Natural killer cell (primary cell): Measurements from ENCODE around the gene PKMYT1. TPM values are rescaled to one million over a fixed set of nuclear protein-coding genes. Genes with fewer than 3 reads are reported as not detected.
A peak's percentile ranks its signal among the peaks of the same experiment; 100 is the strongest.

Experiments
- ATAC-seq, 3 donors: fragments of 150-1000 bp in 2 of 3; fragments of 200-7000 bp in 1 of 3; cut with Tn5 transposase; 1 replicate in 1 of 3; 2 replicates in 2 of 3; pipeline ENCODE4 v1.10.0; 2021; ENCODE audit warnings: mild to moderate bottlenecking in 2 of 3, moderate library complexity in 2 of 3
- DNase-seq, 2 donors: peaks; one replicate each; pipeline versions ENCODE4 v3.0.0 to v3.0.0-alpha.2; 2013 to 2021; ENCODE audit warnings: mixed read lengths in 1 of 2
- H3K27ac ChIP-seq: one replicate; pipeline ENCODE4 v1.5.1; 2013; ENCODE audit warnings: mild to moderate bottlenecking, low read length
- H3K27me3 ChIP-seq: one replicate; pipeline ENCODE4 v1.6.1; 2013; ENCODE audit warnings: low read length; ENCODE audit not compliant: control insufficient read depth, insufficient read depth
- H3K36me3 ChIP-seq: one replicate; pipeline ENCODE4 v1.6.1; 2013; ENCODE audit warnings: low read length; ENCODE audit not compliant: control insufficient read depth, insufficient read depth
- H3K4me1 ChIP-seq: one replicate; pipeline ENCODE4 v1.6.1; 2013; ENCODE audit warnings: low read length; ENCODE audit not compliant: control insufficient read depth, insufficient read depth
- H3K4me3 ChIP-seq: one replicate; pipeline ENCODE4 v1.5.1; 2013; ENCODE audit warnings: low read length
- H3K9me3 ChIP-seq: one replicate; pipeline ENCODE4 v1.6.1; 2013; ENCODE audit warnings: low read length; ENCODE audit not compliant: control insufficient read depth, insufficient read depth
- H3K27ac Mint-ChIP-seq, 2 donors: one replicate each; pipeline ENCODE4 v1.8.0; 2022; ENCODE audit warnings: mild to moderate bottlenecking in 2 of 2, mixed read lengths in 2 of 2, moderate library complexity in 1 of 2
- H3K27me3 Mint-ChIP-seq, 2 donors: one replicate each; pipeline ENCODE4 v1.8.0; 2022; ENCODE audit warnings: low read depth in 2 of 2, mixed read lengths in 2 of 2
- H3K36me3 Mint-ChIP-seq: one replicate; pipeline ENCODE4 v1.8.0; 2022; ENCODE audit warnings: mixed read lengths
- H3K4me1 Mint-ChIP-seq, 2 donors: one replicate each; pipeline ENCODE4 v1.8.0; 2022; ENCODE audit warnings: mixed read lengths in 2 of 2
- H3K4me3 Mint-ChIP-seq: one replicate; pipeline ENCODE4 v1.8.0; 2022; ENCODE audit warnings: mild to moderate bottlenecking, moderate library complexity, mixed read lengths
- H3K9me3 Mint-ChIP-seq, 2 donors: one replicate each; pipeline ENCODE4 v1.8.0; 2022; ENCODE audit warnings: mixed read lengths in 2 of 2
- WGBS: methylation state at CpG from one replicate; pipeline ENCODE4 v1.1.7; 2013; ENCODE audit warnings: missing lambda C conversion rate; ENCODE audit not compliant: insufficient coverage; 5-methylcytosine and 5-hydroxymethylcytosine counted together
- intact Hi-C: fragments of 100-400 bp; cut with micrococcal nuclease; formaldehyde crosslinking; loops from one replicate; pipeline ENCODE4 v1.14.2; 2022
- total RNA-seq, 4 donors: library from RNA; stranded (reverse); fragments of 120-200 nt in 1 of 4; gene quantifications; one replicate each; pipeline versions ENCODE4 v1.2.3 to v1.2.4, GENCODE V29; 2013 to 2022
- TF ChIP-seq, protein P1 (sequence below): fragments of 200-600 bp; IDR thresholded peaks from one replicate; pipeline ENCODE4 v1.8.0; 2022; ENCODE audit warnings: antibody characterized with exemption

PKMYT1 gene
- total RNA-seq, 3 donors from 2014 or later (not counting 1 experiment from before 2014, with no cell fraction given) = 2.6 to 5.9 (median 3.5) TPM

DNA sequence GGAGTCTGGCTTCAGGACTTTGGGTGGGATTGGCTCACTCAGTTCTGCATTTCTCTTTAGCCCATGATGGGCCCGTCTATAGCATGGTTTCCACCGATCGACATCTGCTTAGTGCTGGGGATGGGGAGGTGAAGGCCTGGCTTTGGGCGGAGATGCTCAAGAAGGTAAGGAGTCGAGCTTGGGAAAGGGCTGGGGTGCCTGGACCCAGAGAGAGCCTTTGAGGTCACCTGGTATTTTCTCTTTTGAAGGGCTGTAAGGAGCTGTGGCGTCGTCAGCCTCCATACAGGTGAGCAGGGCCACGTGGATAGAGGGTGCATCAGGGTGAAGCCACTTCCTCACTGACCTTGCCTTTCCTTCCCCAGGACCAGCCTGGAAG is 45.7 kb upstream of the PKMYT1 start:
- Mint-ChIP-seq H3K27me3 (peaks cover 7 to 21% of the 10 kb centered on the region in 2 donors), H3K27ac (no peak overlapping the region), H3K36me3 (no peaks in the 10 kb centered on the region), H3K9me3 (no peaks in the 10 kb centered on the region), H3K4me1 (peaks cover 36 to 61% of the 10 kb centered on the region in 2 donors), H3K4me3 (no peak overlapping the region)
- Histone ChIP-seq H3K27ac (no peak overlapping the region), H3K4me3 (no peak overlapping the region), H3K36me3 (peaks cover 15% of the 10 kb centered on the region), H3K4me1 (peaks cover 62% of the 10 kb centered on the region), H3K9me3 (no peaks in the 10 kb centered on the region), H3K27me3 (peaks cover 22% of the 10 kb centered on the region)
- intact Hi-C loops = no loop called here
- DNase-seq (no peak), ATAC-seq (no peak)
- TF ChIP-seq, protein P1, sequence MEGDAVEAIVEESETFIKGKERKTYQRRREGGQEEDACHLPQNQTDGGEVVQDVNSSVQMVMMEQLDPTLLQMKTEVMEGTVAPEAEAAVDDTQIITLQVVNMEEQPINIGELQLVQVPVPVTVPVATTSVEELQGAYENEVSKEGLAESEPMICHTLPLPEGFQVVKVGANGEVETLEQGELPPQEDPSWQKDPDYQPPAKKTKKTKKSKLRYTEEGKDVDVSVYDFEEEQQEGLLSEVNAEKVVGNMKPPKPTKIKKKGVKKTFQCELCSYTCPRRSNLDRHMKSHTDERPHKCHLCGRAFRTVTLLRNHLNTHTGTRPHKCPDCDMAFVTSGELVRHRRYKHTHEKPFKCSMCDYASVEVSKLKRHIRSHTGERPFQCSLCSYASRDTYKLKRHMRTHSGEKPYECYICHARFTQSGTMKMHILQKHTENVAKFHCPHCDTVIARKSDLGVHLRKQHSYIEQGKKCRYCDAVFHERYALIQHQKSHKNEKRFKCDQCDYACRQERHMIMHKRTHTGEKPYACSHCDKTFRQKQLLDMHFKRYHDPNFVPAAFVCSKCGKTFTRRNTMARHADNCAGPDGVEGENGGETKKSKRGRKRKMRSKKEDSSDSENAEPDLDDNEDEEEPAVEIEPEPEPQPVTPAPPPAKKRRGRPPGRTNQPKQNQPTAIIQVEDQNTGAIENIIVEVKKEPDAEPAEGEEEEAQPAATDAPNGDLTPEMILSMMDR = no peak
- 96% methylated on average over 8 of the region's 8 CpGs for WGBS

DNA sequence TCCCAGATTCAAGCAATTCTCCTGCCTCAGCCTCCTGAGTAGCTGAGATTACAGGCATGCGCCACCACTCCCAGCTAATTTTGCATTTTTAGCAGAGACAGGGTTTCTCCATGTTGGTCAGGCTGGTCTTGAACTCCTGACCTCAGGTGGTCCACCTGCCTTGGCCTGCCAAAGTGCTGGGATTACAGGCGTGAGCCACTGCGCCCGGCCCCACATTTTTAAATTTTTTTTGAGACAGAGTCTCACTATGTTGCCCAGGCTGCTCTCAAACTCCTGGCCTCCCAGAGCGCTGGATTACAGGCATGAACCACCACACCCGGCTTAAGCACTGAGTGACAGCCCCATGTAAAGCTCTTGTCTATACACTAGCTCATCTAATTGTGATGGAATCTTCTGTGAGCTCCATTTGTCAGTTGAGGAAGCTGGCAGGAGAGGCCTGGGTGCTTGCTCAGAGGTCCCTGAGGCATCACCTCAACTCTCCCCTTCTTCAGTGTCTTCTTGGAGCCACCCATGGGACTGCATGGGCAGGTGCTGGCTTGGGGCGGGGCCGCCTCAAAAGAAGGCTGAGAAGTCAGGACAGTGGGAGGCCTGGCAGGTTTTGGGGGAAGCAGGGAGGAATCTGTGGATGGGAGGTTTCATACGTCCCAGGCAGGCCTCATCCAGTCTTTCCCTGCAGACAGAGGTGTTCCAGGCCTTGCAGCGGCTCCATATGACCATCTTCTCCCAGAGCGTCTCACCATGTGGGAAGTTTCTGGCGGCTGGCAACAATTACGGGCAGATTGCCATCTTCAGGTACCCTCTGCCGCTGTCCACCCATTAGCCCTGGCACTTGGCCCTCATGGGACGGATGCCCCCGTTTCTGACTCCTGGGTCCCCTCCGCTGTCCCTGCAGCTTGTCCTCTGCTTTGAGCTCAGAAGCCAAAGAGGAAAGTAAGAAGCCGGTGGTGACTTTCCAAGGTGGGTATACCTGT is 45.1 kb upstream of the PKMYT1 start:
- no peak overlapping the region for H3K27ac ChIP-seq
- H3K9me3 ChIP-seq = no peaks in the 10 kb centered on the region
- peaks cover 69% of the 10 kb centered on the region for H3K4me1 ChIP-seq
- ATAC-seq (no peak), DNase-seq (no peak)
- Mint-ChIP-seq H3K4me1 (peaks cover 36 to 67% of the 10 kb centered on the region in 2 donors), H3K4me3 (no peak overlapping the region), H3K36me3 (no peaks in the 10 kb centered on the region), H3K27ac (no peak overlapping the region), H3K27me3 (peaks cover 7 to 17% of the 10 kb centered on the region in 2 donors), H3K9me3 (no peaks in the 10 kb centered on the region)
- intact Hi-C loops = no loop called here
- H3K36me3 ChIP-seq = peaks cover 15% of the 10 kb centered on the region
- TF ChIP-seq, protein P1 = no peak
- peaks cover 15% of the 10 kb centered on the region for H3K27me3 ChIP-seq
- no peak overlapping the region for H3K4me3 ChIP-seq
- WGBS = 96% methylated on average over 18 of the region's 18 CpGs

DNA sequence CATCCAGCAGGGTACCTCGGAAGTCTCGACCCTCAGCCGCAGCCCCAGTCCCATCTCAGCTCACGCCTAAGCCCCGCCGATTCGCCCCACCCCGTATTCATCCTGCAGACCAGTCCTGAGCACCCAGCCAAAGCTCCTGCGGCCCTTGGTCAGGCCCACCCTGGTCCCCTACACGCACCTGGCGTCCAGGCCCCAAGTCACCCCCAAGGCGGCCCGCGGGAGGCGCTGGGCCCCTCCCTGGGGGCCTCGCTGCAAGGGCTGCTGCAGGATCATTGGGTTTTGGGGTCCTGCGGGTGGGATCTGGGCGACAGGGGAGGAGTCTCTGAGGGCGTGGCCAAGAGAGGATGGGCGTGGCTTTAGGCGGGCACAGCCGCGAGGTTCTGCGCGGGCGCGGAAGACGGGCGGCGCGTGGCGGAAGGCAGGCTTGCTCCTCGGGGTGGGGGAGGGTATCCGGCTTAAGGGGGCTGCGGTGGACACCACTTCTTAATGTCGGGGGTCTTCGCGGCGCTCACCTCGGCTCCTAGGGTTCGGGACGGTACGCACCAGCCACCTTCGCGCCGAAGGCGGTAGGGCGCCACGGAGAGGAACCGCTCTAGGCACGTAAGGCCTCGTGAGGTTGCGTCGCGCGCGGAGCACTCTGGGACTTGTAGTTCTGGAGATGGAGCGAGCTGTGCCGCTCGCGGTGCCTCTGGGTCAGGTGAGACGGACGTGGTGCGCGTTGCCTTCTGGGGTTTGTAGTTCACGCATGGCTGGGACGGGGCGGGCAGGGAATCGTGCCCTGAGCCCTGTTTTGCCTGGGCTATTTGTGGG is 43.6 kb upstream of the PKMYT1 start, which contains the start of the genes HCFC1R1 and THOC6:
Gene HCFC1R1, minus strand, starts transcription at position 274 of the 810 bp plus-strand sequence. Its CDS starts 1 bp downstream, at position 273.
Gene THOC6, plus strand, starts transcription at position 367 of the 810 bp plus-strand sequence. Its CDS starts 292 bp downstream, at position 659.
- no peaks in the 10 kb centered on the region for H3K9me3 Mint-ChIP-seq
- Histone ChIP-seq H3K27me3 (peaks cover 4% of the 10 kb centered on the region), H3K4me3 (peak within 1 kb of the TSS; percentile 78), H3K4me1 (peaks cover 69% of the 10 kb centered on the region), H3K27ac (peak within 1 kb of the TSS; percentile 86), H3K9me3 (no peaks in the 10 kb centered on the region), H3K36me3 (peaks cover 15% of the 10 kb centered on the region)
- H3K4me1 Mint-ChIP-seq = peaks cover 35 to 60% of the 10 kb centered on the region in 2 donors
- peak; percentile 91 to 99 for DNase-seq
- H3K27me3 Mint-ChIP-seq = peaks cover 0 to 5% of the 10 kb centered on the region in 2 donors
- no peaks in the 10 kb centered on the region for H3K36me3 Mint-ChIP-seq
- peak within 1 kb of the TSS; percentile 91 to 92 for H3K27ac Mint-ChIP-seq
- WGBS = under 1% methylated on average over 69 of the region's 69 CpGs
- TF ChIP-seq, protein P1 = no peak
- intact Hi-C loops = no loop called here
- ATAC-seq = peak; percentile 68 to 92 (median 83)
- peak within 1 kb of the TSS; percentile 94 for H3K4me3 Mint-ChIP-seq
